Measurements from ENCODE around the gene FBXO47. TPM values are rescaled to one million over a fixed set of nuclear protein-coding genes. Genes with fewer than 3 reads are reported as not detected.
A peak's percentile ranks its signal among the peaks of the same experiment; 100 is the strongest.

FBXO47 gene
- total and polyA plus RNA-seq, 3 donors from 2014 or later: 5.8 to 11.6 (median 6.3) TPM

DNA sequence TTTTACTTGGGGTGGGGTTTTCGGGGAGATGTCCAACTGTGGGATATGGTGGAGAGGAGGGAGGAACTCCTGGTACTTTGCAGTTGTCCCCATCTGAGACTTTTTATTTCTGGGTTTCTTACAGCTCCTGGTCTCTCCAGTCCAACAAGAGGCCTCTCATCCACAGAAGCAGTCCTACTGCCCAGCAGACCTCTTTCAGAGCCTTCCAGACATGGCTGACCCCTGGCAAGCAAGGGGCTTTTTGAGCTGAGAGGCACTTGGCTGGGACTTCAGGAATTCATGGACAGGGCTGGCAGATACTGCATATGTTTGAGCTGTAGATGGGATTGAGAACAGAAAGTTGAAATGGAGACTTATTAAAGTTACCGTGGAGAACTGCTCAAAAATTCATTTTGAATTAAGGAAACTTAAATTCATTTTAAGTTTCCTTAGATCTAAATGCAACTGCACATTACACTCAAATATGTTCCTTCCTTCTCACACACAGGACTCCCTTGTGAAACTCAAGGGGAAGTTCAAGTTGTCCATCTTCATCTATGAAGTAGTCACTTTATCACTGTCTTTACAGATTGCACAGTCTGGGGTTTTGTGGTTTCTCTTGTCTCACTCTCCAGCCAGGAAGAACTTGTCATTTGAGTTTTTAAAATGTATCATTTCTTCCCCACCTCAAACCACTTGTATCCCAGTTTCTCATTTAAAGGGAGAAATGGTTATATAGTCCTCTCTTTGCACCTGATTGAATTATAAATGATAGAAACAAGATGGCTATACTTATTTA, 40.7 kb downstream of the FBXO47 start:
- Histone ChIP-seq H3K4me1 (no peaks in the 10 kb centered on the region), H3K4me3 (no peak overlapping the region), H3K27ac (peak overlapping the region in 1 of 2 donors; percentile 66), H3K27me3 (no peaks in the 10 kb centered on the region), H3K36me3 (ENCODE audit: low read depth, missing control alignments) (no peaks in the 10 kb centered on the region), H3K9me3 (no peaks in the 10 kb centered on the region)
- 56 to 86% methylated on average over 2 of the region's 2 CpGs for WGBS, 2 donors
- peak; percentile 12 for DNase-seq
- intact Hi-C loops (cut with DNase I; ENCODE audit: low total_unique reads): no loop called here
- TF ChIP-seq CTCF (IDR thresholded peaks at IDR 0.05): no peak
- no peak for TF ChIP-seq POLR2A (IDR thresholded peaks at IDR 0.05)

GRCh38 chr17:38925263-38925995, 41.8 kb downstream of the FBXO47 start, which contains the start of gene LASP1NB:
Gene LASP1NB (plus strand): TSS chr17:38925614.
- no peaks in the 10 kb centered on the region for H3K36me3 ChIP-seq (ENCODE audit: low read depth, missing control alignments)
- no peaks in the 10 kb centered on the region for H3K4me1 ChIP-seq
- intact Hi-C loops (cut with DNase I; ENCODE audit: low total_unique reads): no loop called here
- H3K4me3 ChIP-seq: no peak within 1 kb of the TSS
- peak within 1 kb of the TSS in 1 of 2 donors; percentile 66 for H3K27ac ChIP-seq
- no peak for TF ChIP-seq CTCF (IDR thresholded peaks at IDR 0.05)
- TF ChIP-seq POLR2A (IDR thresholded peaks at IDR 0.05): no peak
- no peaks in the 10 kb centered on the region for H3K27me3 ChIP-seq
- DNase-seq: peak; percentile 26
- H3K9me3 ChIP-seq: no peaks in the 10 kb centered on the region
- 63 to 71% methylated on average over 14 of the region's 14 CpGs for WGBS, 2 donors

- TF ChIP-seq POLR2A (IDR thresholded peaks at IDR 0.05): no peak
- no peak for TF ChIP-seq CTCF (IDR thresholded peaks at IDR 0.05)
- intact Hi-C loops (cut with DNase I; ENCODE audit: low total_unique reads): no loop called here
- H3K27ac ChIP-seq: no peak overlapping the region
- H3K36me3 ChIP-seq (ENCODE audit: low read depth, missing control alignments): no peaks in the 10 kb centered on the region
- no peak overlapping the region for H3K4me3 ChIP-seq
- H3K4me1 ChIP-seq: no peaks in the 10 kb centered on the region
- H3K9me3 ChIP-seq: no peaks in the 10 kb centered on the region
- WGBS, 2 donors: 50 to 65% methylated on average over 6 of the region's 6 CpGs
- peak; percentile 78 for DNase-seq
- no peaks in the 10 kb centered on the region for H3K27me3 ChIP-seq
Observed at GRCh38 chr17:38922538-38923297, 44.5 kb downstream of the FBXO47 start.

DNA sequence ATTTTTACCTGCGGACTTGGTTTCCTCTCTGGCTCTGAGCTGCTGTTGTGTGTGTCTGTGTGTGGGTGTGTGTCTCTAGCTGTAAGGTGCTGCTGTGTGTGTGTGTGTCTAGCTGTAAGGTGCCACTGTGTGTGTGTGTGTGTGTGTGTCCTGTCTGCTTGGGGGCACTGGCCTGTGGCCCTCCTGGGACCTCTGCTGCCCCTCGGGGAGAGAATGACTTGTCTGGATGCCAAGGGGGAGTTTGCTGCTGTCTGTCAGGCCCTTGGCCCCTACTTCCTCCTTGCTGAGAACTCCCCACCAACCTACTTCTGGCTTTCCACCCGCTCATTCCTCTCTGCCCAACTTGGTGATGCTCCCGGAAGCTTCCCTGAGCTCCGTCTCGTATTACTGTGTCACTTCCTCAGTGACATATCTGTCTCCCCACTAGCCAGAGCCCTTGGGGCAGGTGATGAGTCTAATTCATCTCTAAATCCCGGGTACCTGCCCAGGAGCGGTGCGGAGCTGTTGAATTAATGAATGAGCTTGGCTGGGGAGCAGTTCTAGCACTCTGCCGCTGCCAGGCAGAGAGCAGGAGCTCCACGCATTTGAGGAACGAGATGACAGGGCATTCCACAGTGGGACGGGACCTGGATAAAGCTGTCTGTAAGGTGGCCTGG, 45.3 kb downstream of the FBXO47 start:
- H3K9me3 ChIP-seq: no peaks in the 10 kb centered on the region
- no peaks in the 10 kb centered on the region for H3K4me1 ChIP-seq
- no peak overlapping the region for H3K4me3 ChIP-seq
- H3K27ac ChIP-seq: no peak overlapping the region
- peak; percentile 13 for DNase-seq
- WGBS, 2 donors: 83 to 89% methylated on average over 13 of the region's 13 CpGs
- H3K27me3 ChIP-seq: no peaks in the 10 kb centered on the region
- intact Hi-C loops (cut with DNase I; ENCODE audit: low total_unique reads): no loop called here
- TF ChIP-seq POLR2A (IDR thresholded peaks at IDR 0.05): no peak
- TF ChIP-seq CTCF (IDR thresholded peaks at IDR 0.05): no peak
- H3K36me3 ChIP-seq (ENCODE audit: low read depth, missing control alignments): no peaks in the 10 kb centered on the region

Data from testis (tissue), 3 donors.